Loucy (cell line): Measurements from ENCODE around the gene SLC25A21.

Experiments used
- EZH2phosphoT487 ChIP-seq: fragments of 200-600 bp; IDR thresholded peaks from 2 replicates; pipeline ENCODE4 v1.6.1; 2018; ENCODE audit warnings: antibody characterized with exemption, mild to moderate bottlenecking, moderate library complexity, borderline replicate concordance
- TF ChIP-seq, protein P1 (sequence below): fragments of 200-600 bp; sonication (generic); conservative IDR thresholded peaks from 2 replicates; pipeline ENCODE4 v1.5.1; 2014; ENCODE audit warnings: mild to moderate bottlenecking, antibody characterized with exemption, low read length

DNA sequence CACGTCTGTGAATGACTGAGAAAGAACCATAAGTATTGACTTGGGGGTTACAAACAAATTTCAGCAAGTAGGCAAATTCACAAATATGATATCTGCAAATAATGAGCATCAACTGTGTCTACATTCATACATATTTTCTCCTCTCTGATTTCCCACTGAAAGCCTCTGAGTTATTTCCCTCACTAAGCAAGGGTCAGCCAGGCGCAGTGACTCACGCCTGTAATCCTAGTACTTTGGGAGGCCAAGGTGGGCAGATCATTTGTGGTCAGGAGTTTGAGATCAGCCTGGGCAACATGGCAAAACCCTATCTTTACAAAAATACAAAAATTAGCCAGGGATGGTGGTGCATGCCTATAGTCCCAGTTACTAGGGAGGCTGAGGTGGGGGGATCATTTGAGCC, 80.8 kb downstream of the SLC25A21 start:
- TF ChIP-seq, protein P1, sequence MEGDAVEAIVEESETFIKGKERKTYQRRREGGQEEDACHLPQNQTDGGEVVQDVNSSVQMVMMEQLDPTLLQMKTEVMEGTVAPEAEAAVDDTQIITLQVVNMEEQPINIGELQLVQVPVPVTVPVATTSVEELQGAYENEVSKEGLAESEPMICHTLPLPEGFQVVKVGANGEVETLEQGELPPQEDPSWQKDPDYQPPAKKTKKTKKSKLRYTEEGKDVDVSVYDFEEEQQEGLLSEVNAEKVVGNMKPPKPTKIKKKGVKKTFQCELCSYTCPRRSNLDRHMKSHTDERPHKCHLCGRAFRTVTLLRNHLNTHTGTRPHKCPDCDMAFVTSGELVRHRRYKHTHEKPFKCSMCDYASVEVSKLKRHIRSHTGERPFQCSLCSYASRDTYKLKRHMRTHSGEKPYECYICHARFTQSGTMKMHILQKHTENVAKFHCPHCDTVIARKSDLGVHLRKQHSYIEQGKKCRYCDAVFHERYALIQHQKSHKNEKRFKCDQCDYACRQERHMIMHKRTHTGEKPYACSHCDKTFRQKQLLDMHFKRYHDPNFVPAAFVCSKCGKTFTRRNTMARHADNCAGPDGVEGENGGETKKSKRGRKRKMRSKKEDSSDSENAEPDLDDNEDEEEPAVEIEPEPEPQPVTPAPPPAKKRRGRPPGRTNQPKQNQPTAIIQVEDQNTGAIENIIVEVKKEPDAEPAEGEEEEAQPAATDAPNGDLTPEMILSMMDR, result no peak
- TF ChIP-seq EZH2phosphoT487, result no peak
